ENCODE measurements around the gene A2ML1. TPM values are rescaled to one million over a fixed set of nuclear protein-coding genes. Genes with fewer than 3 reads are reported as not detected.
"Not testable (repeated sequence)": the region's sequence is repeated elsewhere in the genome, so short reads cannot be mapped to it uniquely, and the experiment has no call there.

A2ML1 gene
- total RNA-seq, 1 experiment from 2014 or later = not detected

- ChIA-PET CTCF (no interaction called here), POLR2A (no interaction called here)
- no TSS peak for BruUV-seq (replicated peaks)
- Mint-ChIP-seq H3K4me3 (ENCODE audit: unreplicated experiment) (no peak overlapping the region), H3K4me1 (ENCODE audit: insufficient read depth, unreplicated experiment) (no peaks in the 10 kb centered on the region), H3K36me3 (ENCODE audit: insufficient read depth, unreplicated experiment) (no peaks in the 10 kb centered on the region), H3K9me3 (ENCODE audit: unreplicated experiment) (no peaks in the 10 kb centered on the region), H3K27ac (ENCODE audit: low read depth, unreplicated experiment) (no peak overlapping the region), H3K27me3 (ENCODE audit: insufficient read depth, unreplicated experiment) (no peaks in the 10 kb centered on the region)
- peak; percentile 42 for DNase-seq (ENCODE audit: unreplicated experiment)
- intact Hi-C loops (cut with micrococcal nuclease) = no loop called here
- no peak for TF ChIP-seq CTCF (IDR thresholded peaks at IDR 0.05; ENCODE audit: unreplicated experiment)
These were observed 27.5 kb downstream of the A2ML1 start for GRCh38 chr12:8849876-8850275.

GRCh38 chr12:8852119-8852518 lies 29.7 kb downstream of the A2ML1 start:
- H3K27ac Mint-ChIP-seq (ENCODE audit: low read depth, unreplicated experiment) = no peak overlapping the region
- CTCF ChIA-PET = interaction anchor here (1.9 kb wide), 1 partner anchor 9 kb away, joined by 9 read pairs; no protein-coding TSS in a partner anchor
- no peak overlapping the region for H3K4me3 Mint-ChIP-seq (ENCODE audit: unreplicated experiment)
- intact Hi-C loops (cut with micrococcal nuclease) = no loop called here
- no peak for DNase-seq (ENCODE audit: unreplicated experiment)
- H3K27me3 Mint-ChIP-seq (ENCODE audit: insufficient read depth, unreplicated experiment) = no peaks in the 10 kb centered on the region
- no TSS peak for BruUV-seq (replicated peaks)
- POLR2A ChIA-PET = no interaction called here
- no peaks in the 10 kb centered on the region for H3K9me3 Mint-ChIP-seq (ENCODE audit: unreplicated experiment)
- no peaks in the 10 kb centered on the region for H3K4me1 Mint-ChIP-seq (ENCODE audit: insufficient read depth, unreplicated experiment)
- TF ChIP-seq CTCF (IDR thresholded peaks at IDR 0.05; ENCODE audit: unreplicated experiment) = no peak
- H3K36me3 Mint-ChIP-seq (ENCODE audit: insufficient read depth, unreplicated experiment) = no peaks in the 10 kb centered on the region

GRCh38 chr12:8855891-8856290 lies 33.5 kb downstream of the A2ML1 start:
- intact Hi-C loops (cut with micrococcal nuclease) = no loop called here
- H3K9me3 Mint-ChIP-seq (ENCODE audit: unreplicated experiment) = no peaks in the 10 kb centered on the region
- no peak for TF ChIP-seq CTCF (IDR thresholded peaks at IDR 0.05; ENCODE audit: unreplicated experiment)
- no peaks in the 10 kb centered on the region for H3K36me3 Mint-ChIP-seq (ENCODE audit: insufficient read depth, unreplicated experiment)
- H3K4me1 Mint-ChIP-seq (ENCODE audit: insufficient read depth, unreplicated experiment) = no peaks in the 10 kb centered on the region
- no TSS peak for BruUV-seq (replicated peaks)
- no peak overlapping the region for H3K27ac Mint-ChIP-seq (ENCODE audit: low read depth, unreplicated experiment)
- no peak overlapping the region for H3K4me3 Mint-ChIP-seq (ENCODE audit: unreplicated experiment)
- ChIA-PET POLR2A (no interaction called here), CTCF (interaction anchor here (0.5 kb wide), 1 partner anchor 170 kb away, joined by 3 read pairs; no protein-coding TSS in a partner anchor)
- DNase-seq (ENCODE audit: unreplicated experiment) = no peak
- no peaks in the 10 kb centered on the region for H3K27me3 Mint-ChIP-seq (ENCODE audit: insufficient read depth, unreplicated experiment)

- not testable (repeated sequence) for H3K9me3 Mint-ChIP-seq (ENCODE audit: unreplicated experiment); BruUV-seq (replicated peaks)
These were observed 37.0 kb downstream of the A2ML1 start for GRCh38 chr12:8859448-8859847.

More at GRCh38 chr12:8859448-8859847, 37.0 kb downstream of the A2ML1 start:
- H3K36me3 Mint-ChIP-seq (ENCODE audit: insufficient read depth, unreplicated experiment); H3K4me1 Mint-ChIP-seq (ENCODE audit: insufficient read depth, unreplicated experiment); H3K27me3 Mint-ChIP-seq (ENCODE audit: insufficient read depth, unreplicated experiment); H3K4me3 Mint-ChIP-seq (ENCODE audit: unreplicated experiment); intact Hi-C loops (cut with micrococcal nuclease); DNase-seq (ENCODE audit: unreplicated experiment); H3K27ac Mint-ChIP-seq (ENCODE audit: low read depth, unreplicated experiment): not testable (repeated sequence)
- ChIA-PET POLR2A (interaction anchor here (0.6 kb wide), 1 partner anchor 87 kb away, joined by 3 read pairs; no protein-coding TSS in a partner anchor), CTCF (interaction anchor here (0.6 to 3.4 kb wide), 18 partner anchors 10 to 488 kb away, joined by 3 to 46 read pairs (median 6); no protein-coding TSS in a partner anchor)
